Stimulated activated CD4-positive, alpha-beta T cell treated with anti-CD3 and anti-CD28 coated beads, Interleukin-12 subunit alpha, Interleukin-12 subunit beta, amount 100 ng/mL, for 48 hours (primary cell): ENCODE results near the gene TMEM127.
"Not testable (repeated sequence)": the region's sequence is repeated elsewhere in the genome, so short reads cannot be mapped to it uniquely, and the experiment has no call there.

Source experiments
- DNase-seq, 3 donors: peaks; one replicate each; pipeline ENCODE4 v3.0.0-alpha.2; 2020; ENCODE audit warnings: low read depth in 2 of 3, low spot score in 1 of 3

Gene TMEM127, protein sequence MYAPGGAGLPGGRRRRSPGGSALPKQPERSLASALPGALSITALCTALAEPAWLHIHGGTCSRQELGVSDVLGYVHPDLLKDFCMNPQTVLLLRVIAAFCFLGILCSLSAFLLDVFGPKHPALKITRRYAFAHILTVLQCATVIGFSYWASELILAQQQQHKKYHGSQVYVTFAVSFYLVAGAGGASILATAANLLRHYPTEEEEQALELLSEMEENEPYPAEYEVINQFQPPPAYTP

DNA sequence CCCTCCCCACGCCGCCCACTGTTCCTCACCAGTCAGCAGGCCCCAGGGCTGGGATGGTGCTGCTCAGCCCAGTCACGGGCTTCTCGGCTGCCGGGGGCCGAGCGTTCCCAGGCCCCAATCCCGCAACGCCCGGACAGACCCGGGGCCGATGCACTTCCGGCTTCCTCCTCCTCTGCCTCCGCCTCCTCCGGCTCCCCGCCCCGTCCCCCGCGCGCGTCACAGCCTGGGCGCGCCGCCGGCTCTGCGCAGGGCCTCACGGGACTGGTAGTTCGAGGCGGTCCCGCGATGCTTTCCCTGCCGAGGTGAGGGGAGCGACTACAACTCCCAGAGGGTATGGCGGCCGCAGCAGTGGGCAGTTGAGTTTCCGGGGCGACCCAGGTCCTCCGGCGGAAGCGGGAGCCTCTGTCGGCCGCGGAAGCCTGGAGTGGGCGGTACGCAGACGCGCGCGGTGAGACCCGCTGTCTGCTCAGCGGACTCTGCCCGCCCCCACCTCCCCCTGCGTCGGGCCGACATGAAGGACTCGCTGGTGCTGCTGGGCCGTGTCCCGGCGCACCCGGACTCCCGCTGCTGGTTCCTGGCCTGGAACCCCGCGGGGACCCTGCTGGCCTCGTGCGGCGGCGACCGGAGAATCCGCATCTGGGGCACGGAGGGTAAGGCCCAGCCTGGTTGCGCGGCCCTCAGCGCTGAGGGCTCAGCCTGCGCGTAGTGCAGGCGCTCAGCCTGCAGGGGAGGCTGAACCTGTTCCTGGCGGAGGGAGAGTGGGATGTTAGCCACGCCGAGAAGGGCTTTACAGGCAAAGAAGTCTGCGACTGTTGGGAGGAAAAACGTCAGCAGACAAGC, at the start of gene TMEM127, which contains the start of gene CIAO1:
TMEM127 (minus strand) TSS at position 158 of the 840 bp plus-strand sequence. CDS start 616 bp downstream, outside the sequence.
CIAO1 (plus strand) TSS at position 386 of the 840 bp plus-strand sequence; CDS start at position 512, 126 bp downstream.
- DNase-seq, result peak; percentile 94 to 99 (median 99)

GRCh38 chr2:96315005-96315399, 49.2 kb upstream of the TMEM127 start:
- no peak for DNase-seq

DNA sequence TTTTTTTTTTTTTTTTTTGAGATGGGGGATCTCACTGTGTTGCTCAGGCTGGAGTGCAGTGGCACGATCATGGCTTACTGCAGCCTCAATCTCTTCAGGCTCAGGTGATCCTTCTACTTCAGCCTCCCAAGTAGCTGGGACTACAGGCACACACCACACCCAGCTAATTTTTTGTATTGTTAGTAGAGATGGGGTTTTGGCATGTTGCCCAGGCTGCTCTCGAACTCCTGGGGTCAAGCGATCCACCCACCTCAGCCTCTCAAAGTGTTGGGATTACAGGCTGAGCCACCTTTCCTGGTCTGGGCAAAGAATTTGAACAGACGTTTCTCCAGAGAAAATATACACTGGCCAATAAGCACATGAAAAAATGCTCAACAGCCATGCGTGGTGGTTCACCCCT, 42.5 kb upstream of the TMEM127 start:
- DNase-seq, result no peak

- DNase-seq, result no peak
Observed at GRCh38 chr2:96306370-96306769, 40.6 kb upstream of the TMEM127 start.

DNA sequence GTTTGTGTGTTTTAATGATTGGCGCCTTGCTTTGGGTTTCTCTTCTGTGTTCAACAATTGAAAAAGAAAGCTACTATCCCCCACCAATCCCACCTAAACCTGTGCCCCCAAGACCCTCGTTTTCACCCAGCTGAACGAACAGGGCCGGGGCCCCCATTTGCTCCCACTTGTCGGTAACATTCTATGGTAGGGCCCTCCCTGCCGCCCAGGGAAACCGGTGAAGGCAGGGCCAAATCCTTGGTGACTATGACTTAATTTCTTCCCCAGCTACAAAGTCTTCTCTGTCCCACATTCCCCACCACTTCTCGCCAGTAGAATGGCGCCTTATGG, 40.1 kb upstream of the TMEM127 start:
- no peak for DNase-seq

DNA sequence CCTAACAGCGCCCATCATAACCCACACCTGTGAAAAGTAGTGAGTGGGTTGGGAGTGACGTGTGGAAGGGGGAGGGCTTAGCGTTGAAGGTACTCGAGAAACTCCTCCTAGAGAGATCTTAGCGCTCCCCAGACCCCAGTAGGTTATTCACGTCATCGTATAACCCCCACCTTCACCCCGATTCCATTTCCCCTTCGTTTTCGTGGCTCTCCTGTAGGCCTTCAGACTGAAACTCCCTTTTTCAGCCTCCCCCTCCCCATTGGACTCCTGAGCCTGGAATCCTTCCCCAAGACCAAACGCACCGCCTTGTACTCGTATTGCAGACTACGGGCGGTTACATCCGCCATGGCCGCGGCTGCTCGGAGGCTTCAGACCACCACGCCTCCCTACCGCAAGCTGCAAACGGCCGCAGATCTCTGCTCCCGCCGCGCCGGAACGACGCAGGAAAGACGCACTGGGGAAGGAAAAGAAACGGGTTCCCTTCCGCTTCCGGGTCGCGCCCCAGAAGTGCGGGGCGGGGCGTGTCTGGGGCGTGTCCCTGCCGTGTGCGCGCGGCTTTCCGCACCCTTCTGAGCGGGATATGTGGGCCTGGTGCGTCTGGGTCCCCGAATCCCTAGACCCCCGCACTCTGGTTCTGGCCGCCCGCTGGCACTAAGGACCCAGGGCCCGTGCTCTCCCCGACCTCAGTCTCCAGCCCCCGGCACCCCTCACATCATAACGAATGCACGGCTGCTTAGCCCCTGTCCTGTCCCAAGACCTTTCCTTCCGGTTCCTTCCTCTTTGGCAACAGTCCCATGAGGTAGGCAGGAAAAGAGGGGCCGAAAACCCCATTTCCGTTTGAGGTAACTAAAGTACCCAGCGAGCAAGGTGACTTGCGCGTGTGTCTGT, 39.5 kb upstream of the TMEM127 start, which contains the start of gene SNRNP200:
SNRNP200 (minus strand) TSS at position 456 of the 888 bp plus-strand sequence; CDS start at position 347, 109 bp downstream.
- peak; percentile 88 to 90 (median 89) for DNase-seq

- DNase-seq, result no peak
Observed at GRCh38 chr2:96304606-96305005, 38.8 kb upstream of the TMEM127 start.

DNA sequence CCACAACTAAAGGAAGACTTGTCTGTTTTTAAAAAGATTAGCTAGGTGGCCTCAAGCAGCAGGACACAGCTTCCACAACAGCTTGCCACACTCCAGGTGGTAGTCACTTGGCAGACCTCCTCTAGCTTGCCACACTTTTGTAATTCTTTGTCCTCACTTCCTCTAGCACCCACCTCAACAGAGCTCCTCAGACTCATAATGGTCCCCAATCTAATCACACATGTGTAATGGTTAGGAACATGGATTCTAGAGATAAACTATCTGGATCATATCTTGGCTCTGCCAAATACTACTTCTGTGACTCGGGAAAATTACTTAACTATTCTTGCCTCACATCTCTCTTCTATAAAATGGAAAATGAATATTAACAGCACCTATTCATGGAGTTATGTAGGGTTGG, 36.1 kb upstream of the TMEM127 start:
- DNase-seq, result no peak

DNA sequence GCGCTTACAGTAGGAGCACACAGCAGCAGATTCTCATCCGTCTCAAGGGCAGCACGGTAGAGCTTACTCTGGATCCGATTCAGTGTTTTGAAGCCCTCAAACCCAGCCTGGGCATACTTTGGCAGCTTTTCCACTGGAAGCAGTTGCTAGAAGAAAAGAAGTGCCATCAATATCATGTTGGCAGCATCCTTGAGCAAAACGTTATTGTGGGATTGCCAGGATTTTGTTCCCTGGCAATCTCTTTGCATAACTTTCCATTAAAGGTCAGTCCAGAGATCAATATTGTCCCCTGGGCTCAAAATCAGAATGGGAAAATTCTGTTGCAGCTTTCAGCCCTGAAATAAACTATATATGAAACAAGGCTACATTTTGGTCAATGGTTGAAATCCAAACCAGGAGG, 31.1 kb upstream of the TMEM127 start:
- DNase-seq, result no peak

- DNase-seq, result not testable (repeated sequence)
Observed at GRCh38 chr2:96294271-96294670, 28.5 kb upstream of the TMEM127 start.

DNA sequence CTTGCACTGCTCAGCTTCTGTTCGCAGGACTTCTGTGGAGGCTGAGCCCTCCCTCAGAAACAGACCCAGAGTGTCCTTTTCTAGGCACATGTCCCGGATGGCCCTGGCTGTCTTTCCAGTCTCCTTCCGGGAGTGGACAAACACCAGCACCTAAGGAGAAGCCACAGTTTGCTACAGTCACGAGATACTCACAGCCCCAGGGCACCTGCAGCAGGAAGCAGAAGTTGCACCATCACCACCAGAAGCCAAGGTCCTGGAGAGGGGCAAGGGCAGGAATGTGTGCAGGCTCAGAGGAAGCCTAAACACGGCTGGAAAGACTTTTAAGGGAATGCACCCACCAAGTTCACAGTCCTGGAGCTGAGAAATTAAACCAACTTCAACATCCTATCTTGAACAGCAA, 26.0 kb upstream of the TMEM127 start:
- DNase-seq, result no peak

GRCh38 chr2:96287273-96287856, 21.6 kb upstream of the TMEM127 start:
- no peak for DNase-seq

DNA sequence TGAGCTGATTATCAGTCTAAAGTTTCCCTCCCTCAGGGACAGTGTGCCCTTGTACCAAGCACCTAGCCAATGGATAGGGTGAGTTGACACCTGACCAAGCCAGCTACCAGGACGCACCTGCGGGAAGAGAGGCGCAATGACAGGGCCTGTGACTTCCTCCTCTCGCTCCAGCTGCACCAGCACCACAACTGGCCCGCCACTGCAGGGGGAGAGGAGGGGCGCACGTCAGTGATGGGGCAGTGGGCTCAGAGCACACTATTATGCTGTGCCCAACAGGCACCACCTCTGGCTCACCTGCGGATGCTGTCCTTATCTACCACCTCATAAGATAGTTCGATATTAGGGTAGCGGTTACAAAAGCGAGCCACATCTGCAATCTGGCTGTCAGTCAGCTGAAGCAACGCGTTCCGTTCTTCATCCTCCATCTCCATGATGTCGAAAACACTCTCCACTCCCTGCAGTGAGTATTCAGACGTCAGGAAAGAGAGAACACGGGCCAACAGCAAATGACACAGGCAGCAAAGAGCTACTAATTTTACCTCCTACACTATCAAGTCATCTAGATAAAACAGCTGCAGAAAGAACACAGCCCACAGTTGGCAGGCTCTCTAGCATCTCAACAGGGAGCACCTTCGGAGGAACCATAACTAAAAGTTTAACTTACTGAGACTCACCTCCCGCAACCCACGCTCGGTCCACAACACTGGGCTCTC, 11.1 kb upstream of the TMEM127 start:
- DNase-seq, result no peak

DNA sequence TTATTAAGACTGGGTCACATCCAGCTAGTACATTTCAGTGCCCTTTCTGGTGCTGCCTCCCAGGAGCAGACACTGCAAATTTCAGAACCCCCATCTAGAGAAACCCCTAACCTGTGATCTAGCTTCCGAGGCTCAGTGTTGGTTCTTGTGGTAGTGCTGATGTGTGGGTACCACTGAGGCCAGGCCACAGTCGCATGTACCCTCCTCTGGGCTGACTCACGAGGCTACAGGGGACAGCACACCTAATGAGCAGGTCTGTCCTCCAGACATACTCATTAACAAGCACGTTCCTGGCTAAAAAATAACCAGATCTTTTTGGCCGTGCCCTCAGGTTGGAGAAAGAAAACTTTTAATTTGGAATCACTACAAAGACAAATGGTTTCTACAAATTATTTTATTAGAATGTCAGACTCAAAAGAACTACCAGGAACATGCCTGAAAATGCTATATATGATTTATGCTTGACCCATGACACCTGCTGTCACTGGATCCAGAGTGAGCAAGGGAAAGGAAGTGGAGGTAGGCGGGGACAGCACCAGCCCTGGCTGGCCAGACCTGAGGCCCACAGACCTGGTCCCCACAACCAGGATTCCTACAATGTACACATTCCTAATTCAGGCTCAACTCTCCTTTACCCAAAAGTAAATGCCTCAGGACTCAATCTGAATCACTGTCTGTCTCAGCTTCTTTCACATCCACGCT, 8.7 kb upstream of the TMEM127 start:
- no peak for DNase-seq

DNA sequence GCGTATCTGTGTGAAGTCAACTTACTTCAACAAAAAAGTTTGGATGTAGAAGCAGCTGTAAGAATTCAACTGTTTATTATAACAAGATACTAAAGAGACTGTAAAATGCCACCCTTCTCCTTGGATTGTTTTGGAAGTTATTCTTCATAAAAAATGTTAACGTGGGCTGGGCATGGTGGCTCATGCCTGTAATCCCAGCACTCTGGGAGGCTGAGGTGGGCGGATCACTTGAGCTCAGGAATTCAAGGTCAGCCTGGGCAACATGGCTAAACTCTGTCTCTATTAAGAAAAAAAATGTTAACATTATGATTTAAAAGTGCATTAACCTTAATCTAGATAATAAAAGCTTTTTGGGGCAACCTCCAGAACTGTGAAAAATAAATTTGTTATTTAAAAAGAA, 8.0 kb upstream of the TMEM127 start:
- DNase-seq, result no peak

DNA sequence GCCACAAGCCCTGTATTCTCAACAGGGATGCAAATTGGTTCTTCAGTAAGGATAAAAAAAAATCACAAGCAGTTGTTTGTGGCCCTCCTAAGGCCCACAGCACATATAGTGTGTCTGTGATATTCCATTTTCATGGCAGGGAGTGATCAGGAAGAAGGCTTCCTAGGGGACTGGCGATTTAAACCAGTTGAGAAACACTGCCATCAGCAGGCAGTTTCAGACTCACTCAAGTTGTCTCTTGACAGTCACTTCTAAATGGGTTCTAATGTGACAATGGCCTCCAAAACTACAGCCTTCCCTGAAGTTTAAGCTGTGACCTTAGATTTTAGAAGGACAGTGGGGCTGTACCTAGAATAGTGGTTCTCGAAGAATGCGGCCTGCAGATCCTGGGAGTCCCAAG, 6.2 kb upstream of the TMEM127 start:
- no peak for DNase-seq

DNA sequence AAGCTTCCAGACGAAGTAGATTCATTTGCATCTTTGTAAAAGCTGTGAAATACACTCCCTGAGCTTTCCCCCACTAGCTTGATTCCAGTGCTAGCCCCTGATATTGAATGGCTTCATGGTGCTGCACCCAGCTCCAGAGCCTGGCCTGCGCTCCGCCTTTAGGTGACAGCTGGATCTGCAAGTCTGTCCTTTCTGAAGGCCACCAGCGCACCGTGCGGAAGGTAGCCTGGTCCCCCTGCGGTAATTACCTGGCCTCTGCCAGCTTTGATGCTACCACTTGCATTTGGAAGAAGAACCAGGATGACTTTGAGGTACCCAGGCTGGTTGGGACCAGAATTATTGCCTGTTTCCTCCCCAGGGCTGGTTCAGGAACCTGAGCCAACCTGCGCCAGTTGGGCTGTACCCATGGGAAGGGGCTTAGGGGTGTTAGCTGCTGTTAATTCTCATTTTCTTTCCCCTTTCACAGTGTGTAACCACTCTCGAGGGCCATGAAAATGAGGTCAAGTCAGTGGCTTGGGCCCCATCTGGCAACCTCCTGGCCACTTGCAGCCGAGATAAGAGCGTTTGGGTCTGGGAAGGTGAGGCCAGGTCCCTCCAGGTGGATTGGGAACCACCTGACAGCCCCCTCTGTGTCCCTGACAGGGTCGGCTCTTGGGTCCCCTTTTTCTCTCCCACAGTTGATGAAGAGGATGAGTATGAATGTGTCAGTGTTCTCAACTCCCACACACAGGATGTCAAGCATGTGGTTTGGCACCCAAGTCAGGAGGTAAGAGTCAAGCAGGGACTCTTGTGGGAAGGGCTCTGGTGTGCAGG, 1.6 kb upstream of the TMEM127 start:
- peak; percentile 40 to 50 (median 48) for DNase-seq

DNA sequence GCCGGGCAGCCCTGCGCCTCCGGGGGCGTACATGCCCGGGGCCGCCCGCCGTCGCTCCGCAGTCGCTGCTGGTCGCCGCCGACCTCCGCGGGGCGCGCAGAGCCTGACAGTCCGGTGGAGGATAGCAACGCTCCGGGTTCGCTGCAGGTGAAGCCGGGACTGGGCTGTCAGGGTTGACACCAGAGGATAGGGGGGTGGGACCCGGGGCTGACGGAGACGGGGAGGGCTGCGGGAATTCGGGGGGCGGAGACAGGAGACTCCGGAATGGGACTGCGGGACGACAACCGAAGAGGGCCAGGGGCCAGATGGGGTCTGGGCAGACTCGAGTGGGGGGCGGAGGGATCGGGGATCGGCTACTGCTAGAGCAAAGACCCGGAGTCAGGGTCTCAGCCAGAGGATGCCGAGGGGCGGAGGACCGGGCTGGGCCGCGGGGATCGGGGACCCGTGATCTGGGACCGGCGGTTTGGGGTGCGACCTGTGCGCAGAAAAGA, 403 bp downstream of the TMEM127 start:
- no peak for DNase-seq
